Panc1 (cell line): ENCODE measurements around the gene TBX4. TPM values are rescaled to one million over a fixed set of nuclear protein-coding genes. Genes with fewer than 3 reads are reported as not detected.

Experiments used
- ATAC-seq: fragments of 200-7000 bp; cut with Tn5 transposase; 2 replicates; pipeline ENCODE4 v1.9.1; 2020; ENCODE audit warnings: mild to moderate bottlenecking, moderate library complexity
- BruUV-seq: library from RNA; stranded (reverse); fragments of 400-500 nt; replicated peaks from 2 replicates; lab custom pipeline; 2021; lab: Mats Ljungman, UMichigan
- CTCF ChIA-PET: fragments of 300-600 bp; sonication (Branson Sonifier 250); formaldehyde crosslinking; loops from one replicate; lab custom pipeline; 2022; ENCODE audit warnings: antibody characterized with exemption; lab: Charles Lee
- POLR2A ChIA-PET: fragments of 300-600 bp; sonication (Branson Sonifier 250); formaldehyde crosslinking; loops from one replicate; lab custom pipeline; 2022; ENCODE audit warnings: antibody characterized with exemption; lab: Charles Lee
- DNase-seq: peaks from one replicate; pipeline ENCODE4 v3.0.0-alpha.2; 2010; ENCODE audit warnings: low read depth, low spot score
- H3K27ac ChIP-seq: 2 replicates; pipeline ENCODE4 v1.5.1; 2011; ENCODE audit warnings: mild to moderate bottlenecking, low read length, inconsistent platforms
- H3K27me3 ChIP-seq: fragments of 200-500 bp; sonication (Bioruptor generic); 2 replicates; pipeline ENCODE4 v1.6.0; 2014; ENCODE audit warnings: low read length, inconsistent platforms; ENCODE audit not compliant: control insufficient read depth, insufficient read depth
- H3K36me3 ChIP-seq: fragments of 200-500 bp; sonication (Bioruptor generic); 2 replicates; pipeline ENCODE4 v1.5.1; 2014; ENCODE audit warnings: inconsistent platforms, mild to moderate bottlenecking, low read length, moderate library complexity; ENCODE audit not compliant: control insufficient read depth, insufficient read depth
- H3K4me1 ChIP-seq: 2 replicates; pipeline ENCODE4 v1.5.1; 2011; ENCODE audit warnings: inconsistent platforms, mild to moderate bottlenecking, low read length, moderate library complexity; ENCODE audit not compliant: control insufficient read depth, insufficient read depth
- H3K4me3 ChIP-seq, 2 experiments: 2 replicates each; pipeline ENCODE4 v1.5.1; 2011 to 2012; ENCODE audit warnings: low read depth in 2 of 2, low read length in 2 of 2, mild to moderate bottlenecking in 2 of 2, inconsistent platforms in 1 of 2, moderate library complexity in 1 of 2
- H3K9me3 ChIP-seq: fragments of 200-500 bp; sonication (Bioruptor generic); 2 replicates; pipeline ENCODE4 v1.5.1; 2014; ENCODE audit warnings: low read depth, mild to moderate bottlenecking, inconsistent platforms, low read length, moderate library complexity; ENCODE audit not compliant: control insufficient read depth, insufficient read depth
- CTCF ChIP-seq: fragments of 450-650 bp; IDR thresholded peaks from 2 replicates; pipeline ENCODE4 v1.5.1; 2017; ENCODE audit warnings: mild to moderate bottlenecking
- POLR2AphosphoS5 ChIP-seq: IDR thresholded peaks from 2 replicates; pipeline ENCODE4 v1.6.1; 2012; ENCODE audit warnings: mild to moderate bottlenecking, low read depth, low read length, moderate library complexity
- REST ChIP-seq, 2 experiments: IDR thresholded peaks; 2 replicates each; pipeline ENCODE4 v1.6.1; 2011 to 2012; ENCODE audit warnings: low read depth in 2 of 2, control low read depth in 1 of 2, low read length in 1 of 2, mild to moderate bottlenecking in 1 of 2, moderate library complexity in 1 of 2; ENCODE audit not compliant: insufficient read depth in 1 of 2
- SIN3A ChIP-seq: IDR thresholded peaks from 2 replicates; pipeline ENCODE4 v1.6.1; 2012; ENCODE audit warnings: low read depth, mild to moderate bottlenecking, low read length, moderate library complexity, borderline replicate concordance; ENCODE audit not compliant: insufficient read depth
- TCF7L2 ChIP-seq: IDR thresholded peaks from 2 replicates; pipeline ENCODE4 v1.6.1; 2011; ENCODE audit warnings: mild to moderate bottlenecking, low read depth, low read length, inconsistent platforms
- in situ Hi-C: cut with HindIII; loops from 2 replicates; pipeline ENCODE4 v1.10.0; 2016; ENCODE audit warnings: low sequenced_read_pairs, low pct_unique_long_range_greater_than_20kb
- intact Hi-C: fragments of 100-400 bp; cut with micrococcal nuclease; formaldehyde crosslinking; loops from one replicate; pipeline ENCODE4 v1.10.0; 2022; ENCODE audit not compliant: unreplicated experiment
- total RNA-seq: library from RNA; stranded (reverse); gene quantifications from one replicate; pipeline ENCODE4 v1.2.1, GENCODE V29; 2021; ENCODE audit not compliant: unreplicated experiment

The TBX4 gene
- total RNA-seq, 1 experiment from 2014 or later = not detected

GRCh38 chr17:61481421-61481820 is 29.2 kb downstream of the TBX4 start:
- H3K36me3 ChIP-seq = no peaks in the 10 kb centered on the region
- in situ Hi-C loops = no loop called here
- no TSS peak for BruUV-seq
- H3K27me3 ChIP-seq = no peaks in the 10 kb centered on the region
- POLR2A ChIA-PET = no interaction called here
- H3K27ac ChIP-seq = no peak overlapping the region
- no peaks in the 10 kb centered on the region for H3K9me3 ChIP-seq
- CTCF ChIA-PET = no interaction called here
- DNase-seq = no peak
- H3K4me3 ChIP-seq = no peak overlapping the region
- no peaks in the 10 kb centered on the region; the same call in 1 of the 2 replicates for H3K4me1 ChIP-seq
- no peak for ATAC-seq
- TF ChIP-seq REST (IDR thresholded peaks at IDR 0.05; ENCODE audit: insufficient read depth in 1 of 2, low read depth in 2 of 2, low read length in 1 of 2) = no peak
- TF ChIP-seq SIN3A = no peak
- TF ChIP-seq POLR2AphosphoS5 = no peak
- no peak for TF ChIP-seq TCF7L2
- intact Hi-C loops = no loop called here

- no peaks in the 10 kb centered on the region; the same call in 1 of the 2 replicates for H3K4me1 ChIP-seq
- H3K9me3 ChIP-seq = no peaks in the 10 kb centered on the region
- H3K27ac ChIP-seq = no peak overlapping the region
- ChIA-PET CTCF (interaction anchor here (0.5 kb wide), 1 partner anchor 510 kb away, joined by 4 read pairs; no protein-coding TSS in a partner anchor), POLR2A (no interaction called here)
- H3K36me3 ChIP-seq = no peaks in the 10 kb centered on the region
- no peak for TF ChIP-seq REST (IDR thresholded peaks at IDR 0.05; ENCODE audit: insufficient read depth in 1 of 2, low read depth in 2 of 2, low read length in 1 of 2)
- TF ChIP-seq SIN3A = no peak
- TF ChIP-seq TCF7L2 = no peak
- no peak for TF ChIP-seq CTCF
- no peak for TF ChIP-seq POLR2AphosphoS5
- ATAC-seq (no peak), DNase-seq (no peak)
- H3K4me3 ChIP-seq = no peak overlapping the region
- in situ Hi-C loops = no loop called here
- H3K27me3 ChIP-seq = no peaks in the 10 kb centered on the region
- no TSS peak for BruUV-seq
- intact Hi-C loops = no loop called here
Measured at GRCh38 chr17:61482467-61482866, 30.2 kb downstream of the TBX4 start.
